ENCODE measurements around the gene POFUT1. TPM values are rescaled to one million over a fixed set of nuclear protein-coding genes. Genes with fewer than 3 reads are reported as not detected.
"Not testable (repeated sequence)": the region's sequence is repeated elsewhere in the genome, so short reads cannot be mapped to it uniquely, and the experiment has no call there.

Gene POFUT1
- total RNA-seq, 1 donor from 2014 or later: 28.9 TPM

GRCh38 chr20:32271620-32272019 lies 63.9 kb downstream of the POFUT1 start:
- no peak for TF ChIP-seq CTCF (IDR thresholded peaks at IDR 0.05; ENCODE audit: borderline replicate concordance)
- H3K27ac ChIP-seq (replicated peaks): no peak overlapping the region
- no peak for DNase-seq
- no peaks in the 10 kb centered on the region for H3K4me1 ChIP-seq
- H3K4me3 ChIP-seq: no peak overlapping the region
- intact Hi-C loops (cut with micrococcal nuclease): no loop called here
- peaks cover 6% of the 10 kb centered on the region for H3K27me3 ChIP-seq (ENCODE audit: low read depth)
- H3K9me3 ChIP-seq (replicated peaks): no peaks in the 10 kb centered on the region
- no peaks in the 10 kb centered on the region for H3K36me3 ChIP-seq

GRCh38 chr20:32274359-32274758 lies 66.7 kb downstream of the POFUT1 start:
- Histone ChIP-seq H3K4me1 (peaks cover 21% of the 10 kb centered on the region), H3K27ac (replicated peaks) (no peak overlapping the region), H3K27me3 (ENCODE audit: low read depth) (peaks cover 6% of the 10 kb centered on the region), H3K36me3 (no peaks in the 10 kb centered on the region), H3K9me3 (replicated peaks) (no peaks in the 10 kb centered on the region), H3K4me3 (no peak overlapping the region)
- intact Hi-C loops (cut with micrococcal nuclease): no loop called here
- no peak for DNase-seq
- TF ChIP-seq CTCF (IDR thresholded peaks at IDR 0.05; ENCODE audit: borderline replicate concordance): no peak

GRCh38 chr20:32275163-32275562 lies 67.5 kb downstream of the POFUT1 start:
- H3K4me3 ChIP-seq; H3K9me3 ChIP-seq (replicated peaks); intact Hi-C loops (cut with micrococcal nuclease); H3K27ac ChIP-seq (replicated peaks); DNase-seq; H3K36me3 ChIP-seq; H3K27me3 ChIP-seq (ENCODE audit: low read depth): not testable (repeated sequence)
- H3K4me1 ChIP-seq: peaks cover 21% of the 10 kb centered on the region

GRCh38 chr20:32277361-32278198 lies 69.9 kb downstream of the POFUT1 start, which contains the start of gene KIF3B:
Gene KIF3B (plus strand): TSS chr20:32277651. CDS start chr20:32309778, 32,127 bp downstream.
- Histone ChIP-seq H3K4me3 (peak within 1 kb of the TSS; percentile 99), H3K36me3 (no peaks in the 10 kb centered on the region), H3K27me3 (ENCODE audit: low read depth) (no peaks in the 10 kb centered on the region), H3K4me1 (peaks cover 32% of the 10 kb centered on the region), H3K27ac (replicated peaks) (peak within 1 kb of the TSS; percentile 87), H3K9me3 (replicated peaks) (no peaks in the 10 kb centered on the region)
- intact Hi-C loops (cut with micrococcal nuclease): no loop called here
- peak; percentile 87 for DNase-seq
- no peak for TF ChIP-seq CTCF (IDR thresholded peaks at IDR 0.05; ENCODE audit: borderline replicate concordance)

GRCh38 chr20:32278199-32278643 lies 70.5 kb downstream of the POFUT1 start:
- peak overlapping the region; percentile 87 for H3K27ac ChIP-seq (replicated peaks)
- H3K4me1 ChIP-seq: peaks cover 37% of the 10 kb centered on the region
- intact Hi-C loops (cut with micrococcal nuclease): no loop called here
- no peaks in the 10 kb centered on the region for H3K36me3 ChIP-seq
- no peaks in the 10 kb centered on the region for H3K9me3 ChIP-seq (replicated peaks)
- peak overlapping the region; percentile 99 for H3K4me3 ChIP-seq
- no peak for DNase-seq
- no peaks in the 10 kb centered on the region for H3K27me3 ChIP-seq (ENCODE audit: low read depth)
- TF ChIP-seq CTCF (IDR thresholded peaks at IDR 0.05; ENCODE audit: borderline replicate concordance): no peak

- no peak overlapping the region for H3K4me3 ChIP-seq
- no peak for TF ChIP-seq CTCF (IDR thresholded peaks at IDR 0.05; ENCODE audit: borderline replicate concordance)
- intact Hi-C loops (cut with micrococcal nuclease): no loop called here
- peak overlapping the region; percentile 42 for H3K27ac ChIP-seq (replicated peaks)
- H3K27me3 ChIP-seq (ENCODE audit: low read depth): no peaks in the 10 kb centered on the region
- no peak for DNase-seq
- no peaks in the 10 kb centered on the region for H3K9me3 ChIP-seq (replicated peaks)
- no peaks in the 10 kb centered on the region for H3K36me3 ChIP-seq
- H3K4me1 ChIP-seq: peaks cover 61% of the 10 kb centered on the region
Measured at GRCh38 chr20:32281711-32282110, 74.0 kb downstream of the POFUT1 start.
